GM19468 (cell line): ENCODE data around the gene UBE2Q1.

Experiments used
- ATAC-seq: cut with Tn5 transposase; IDR thresholded peaks from one replicate; pipeline ENCODE4 v1.9.1; 2021; ENCODE audit warnings: mild to moderate bottlenecking, moderate library complexity, moderate number of reproducible peaks; ENCODE audit not compliant: unreplicated experiment; ENCODE audit errors: extremely low read depth

The UBE2Q1 gene

DNA sequence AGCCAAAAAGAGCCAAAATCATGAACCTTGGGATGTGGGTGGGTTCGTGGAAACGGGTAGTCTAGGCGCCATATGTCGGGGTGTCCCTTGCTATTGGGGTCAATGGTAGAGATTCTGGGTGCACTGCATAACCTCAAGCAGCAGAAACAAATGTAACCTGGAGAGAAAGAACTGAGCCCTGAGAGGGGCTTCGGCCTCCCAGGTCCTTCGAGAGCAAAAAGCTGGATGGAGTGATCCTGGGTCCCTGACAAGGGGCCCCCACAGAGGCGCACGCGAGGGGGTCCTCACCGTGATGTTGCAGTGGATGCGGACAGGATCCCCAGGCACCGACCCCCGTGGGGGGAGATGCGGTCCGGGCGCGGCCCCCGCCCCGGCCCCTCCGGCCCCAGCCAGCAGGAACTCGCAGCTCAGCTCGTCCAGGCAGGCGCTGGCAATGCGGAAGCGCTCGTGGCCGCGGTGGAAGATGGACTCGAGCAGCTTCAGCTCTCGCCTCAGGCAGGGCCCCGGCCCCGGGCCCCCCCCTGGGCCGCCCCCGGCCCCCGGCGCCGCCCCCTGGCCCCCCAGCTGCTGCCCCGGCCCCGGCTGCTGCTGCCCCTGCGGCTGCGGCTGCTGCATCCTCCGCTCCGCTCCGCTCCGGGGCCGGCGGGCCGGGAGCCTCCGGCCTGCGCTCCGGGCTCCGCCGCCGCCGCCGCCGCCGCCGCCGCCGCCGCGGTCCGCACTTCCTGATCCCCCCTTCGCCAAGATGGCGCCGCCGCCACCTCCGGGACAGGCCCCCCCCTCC lies at the start of gene UBE2Q1:
UBE2Q1 (minus strand) TSS at position 724 of the 781 bp plus-strand sequence; CDS start at position 615, 109 bp downstream.
- no peak for ATAC-seq

- ATAC-seq = no peak
These were observed 49.3 kb upstream of the UBE2Q1 start, which contains the start of gene ADAR for GRCh38 chr1:154607609-154608396. TSS of gene ADAR (minus strand) at chr1:154608186. CDS start at chr1:154608006, 180 bp downstream.

GRCh38 chr1:154607106-154607608 lies 48.7 kb upstream of the UBE2Q1 start:
- ATAC-seq = no peak

- ATAC-seq = no peak
These were observed 47.1 kb upstream of the UBE2Q1 start for GRCh38 chr1:154605534-154605933.

DNA sequence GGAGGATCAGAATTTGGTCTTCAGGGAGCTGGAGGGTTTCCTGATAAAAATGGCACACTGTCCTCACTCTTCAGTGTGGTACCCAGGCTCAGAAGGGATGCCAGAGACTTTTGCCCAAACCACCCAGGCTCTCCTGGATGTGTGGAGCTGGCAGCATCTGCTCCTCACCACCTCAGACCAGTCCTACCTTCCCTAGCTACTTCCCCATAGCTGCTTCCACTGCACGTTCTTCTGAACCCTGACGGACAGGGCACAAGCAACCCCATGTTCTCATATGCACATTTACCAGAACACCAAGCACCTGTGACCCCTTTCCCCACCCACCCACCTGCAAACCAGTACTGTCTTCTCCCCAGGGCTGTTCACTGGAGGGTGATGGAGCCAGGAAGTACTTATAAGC lies 44.9 kb upstream of the UBE2Q1 start:
- no peak for ATAC-seq

DNA sequence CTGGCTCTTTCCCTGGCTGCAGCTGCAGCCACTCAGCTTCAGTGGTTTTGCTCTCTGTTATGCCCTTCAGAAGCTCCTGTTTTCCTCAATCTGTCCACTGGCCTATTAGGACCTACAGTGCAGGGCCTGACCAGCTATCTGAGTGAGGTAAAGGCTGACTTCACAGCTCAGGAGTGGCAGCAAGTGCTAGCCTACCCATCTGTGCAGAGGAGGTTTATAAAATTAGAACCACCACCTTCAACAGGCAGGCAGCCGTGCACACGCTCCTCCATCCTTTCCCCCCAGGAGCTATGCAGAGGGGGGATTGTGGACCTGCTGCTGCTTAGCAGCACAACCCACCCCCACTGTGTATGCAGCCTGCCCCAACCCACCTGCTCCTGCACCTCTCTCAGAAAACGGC lies 41.2 kb upstream of the UBE2Q1 start:
- no peak for ATAC-seq

DNA sequence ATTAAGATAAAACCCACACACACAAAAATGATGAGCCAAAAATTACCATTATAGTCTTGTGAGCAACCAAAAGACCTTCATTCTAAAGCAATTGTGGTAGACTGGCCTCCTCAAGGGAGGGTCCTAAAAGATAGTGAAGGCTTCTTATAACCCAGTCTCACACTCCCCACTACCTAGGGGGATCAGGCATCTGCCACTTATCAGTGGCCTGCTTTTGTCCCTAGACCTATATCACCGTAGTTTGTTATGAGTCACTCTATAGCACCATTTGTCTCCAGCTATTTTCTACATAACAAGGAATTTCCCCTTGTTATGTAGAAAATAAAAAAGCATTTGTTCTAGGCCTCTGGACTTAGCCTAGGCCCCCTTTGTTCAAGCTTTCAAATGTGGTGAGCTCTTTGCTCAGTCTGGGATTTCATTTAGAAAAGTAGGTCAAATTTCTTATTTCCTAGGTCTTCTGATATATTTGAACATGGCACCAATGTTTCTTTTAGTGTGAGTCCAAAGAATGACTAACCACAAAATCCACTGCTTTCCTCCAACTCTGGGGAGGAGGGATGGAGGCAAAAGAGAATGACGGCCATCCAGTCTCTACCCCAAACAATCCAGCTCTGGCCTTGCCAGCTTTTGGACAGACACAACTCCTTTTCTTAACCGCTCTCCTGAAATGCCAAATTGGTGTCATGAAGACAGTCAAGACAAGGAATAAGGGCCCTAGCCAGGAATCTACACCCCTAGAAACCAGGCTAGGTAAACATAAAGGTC lies 40.6 kb upstream of the UBE2Q1 start:
- ATAC-seq = no peak

GRCh38 chr1:154595621-154596020 lies 37.2 kb upstream of the UBE2Q1 start:
- no peak for ATAC-seq

DNA sequence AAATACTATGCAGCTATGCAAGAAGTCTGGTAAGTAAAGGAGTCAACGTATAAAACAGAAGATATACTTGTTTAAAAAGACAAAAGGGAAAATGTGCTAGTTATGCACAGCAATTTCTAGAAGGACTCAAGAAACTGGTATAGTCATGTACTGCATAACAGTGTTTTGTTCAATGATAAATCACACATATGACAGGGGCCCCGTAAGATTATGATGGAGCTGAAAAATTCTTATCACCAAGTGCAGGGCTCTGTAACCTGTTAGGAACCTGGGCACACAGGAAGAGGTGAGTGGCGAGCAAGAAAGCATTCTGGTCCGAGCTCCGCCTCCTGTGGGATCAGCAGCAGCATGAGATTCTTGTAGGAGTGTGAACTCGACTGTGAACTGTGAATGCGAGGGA lies 36.3 kb upstream of the UBE2Q1 start:
- ATAC-seq = no peak

DNA sequence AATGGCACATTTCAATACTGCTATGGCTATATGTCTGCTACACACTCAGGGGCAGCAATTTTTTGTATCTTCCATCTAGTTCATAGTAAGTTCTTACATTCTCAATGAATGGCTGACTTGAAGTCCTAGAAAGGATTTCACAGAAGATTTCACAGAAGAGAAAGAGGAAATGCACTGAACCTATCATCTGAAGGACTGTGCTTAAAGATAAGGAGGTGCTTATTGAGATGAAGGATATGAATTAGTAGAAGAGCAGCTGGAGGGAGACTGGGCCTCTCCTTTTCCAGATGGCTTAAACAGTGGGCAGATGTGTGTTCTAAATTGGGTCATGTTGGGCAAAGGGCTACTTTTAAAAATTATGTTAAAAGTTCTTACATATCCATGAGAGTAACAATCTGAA lies 34.9 kb upstream of the UBE2Q1 start:
- no peak for ATAC-seq

GRCh38 chr1:154591206-154591605 lies 32.7 kb upstream of the UBE2Q1 start:
- no peak for ATAC-seq

- no peak for ATAC-seq
These were observed 32.3 kb upstream of the UBE2Q1 start for GRCh38 chr1:154590756-154591155.

GRCh38 chr1:154589780-154590179 lies 31.3 kb upstream of the UBE2Q1 start:
- ATAC-seq = no peak

GRCh38 chr1:154586641-154587040 lies 28.2 kb upstream of the UBE2Q1 start:
- ATAC-seq = no peak

DNA sequence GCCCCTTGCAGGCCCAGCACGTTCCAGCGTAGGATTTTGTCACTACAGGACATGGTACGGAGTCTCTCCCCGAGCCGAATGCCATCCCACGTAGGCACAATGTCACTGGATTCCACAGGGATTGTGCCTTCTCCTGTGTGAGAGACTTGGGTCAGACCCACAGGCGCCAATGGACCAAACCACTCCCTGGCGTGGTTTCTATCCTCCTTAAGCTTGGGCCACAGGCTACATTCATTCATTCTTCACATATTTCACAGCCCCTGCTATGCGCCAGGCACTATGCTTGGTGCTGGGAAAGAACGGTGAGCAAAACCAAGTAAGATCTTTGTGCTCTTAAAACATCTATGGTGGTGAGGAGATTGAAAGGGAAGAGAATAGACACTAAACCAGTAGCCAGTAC lies 27.8 kb upstream of the UBE2Q1 start:
- no peak for ATAC-seq

DNA sequence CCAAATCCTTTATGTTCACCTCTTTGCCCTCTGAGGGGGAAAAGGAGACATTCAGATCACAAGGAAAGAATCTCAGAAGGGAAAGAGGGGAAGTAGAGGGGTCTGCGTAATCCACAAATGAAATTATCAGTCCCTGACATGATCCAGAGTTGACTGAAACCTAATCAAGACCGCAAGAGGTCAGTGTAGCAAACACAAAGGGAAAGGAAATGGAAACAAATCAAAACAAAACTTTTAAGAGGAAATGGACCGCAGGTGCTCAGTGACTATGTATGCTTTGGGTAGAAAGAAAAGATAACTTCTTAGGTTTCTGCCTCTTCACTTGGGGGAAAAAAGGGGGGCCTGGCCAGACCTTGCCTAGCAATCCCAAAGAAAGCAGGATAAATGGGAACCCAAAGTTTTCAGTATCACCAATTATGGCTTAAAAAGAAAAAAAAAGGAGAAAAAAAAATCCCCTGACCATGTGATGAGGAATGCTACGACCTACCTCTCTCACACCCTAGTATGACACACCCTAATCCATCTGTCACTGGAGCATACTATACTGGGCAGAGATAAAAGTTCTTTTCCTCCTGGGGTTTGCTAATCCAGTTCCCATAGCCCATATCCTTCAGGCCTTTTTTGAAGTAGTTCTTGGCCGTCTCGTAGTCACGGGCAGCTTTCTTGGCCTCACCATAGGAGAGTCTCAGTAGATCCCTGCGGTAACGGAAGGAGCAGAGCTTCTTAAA lies 26.0 kb upstream of the UBE2Q1 start:
- no peak for ATAC-seq

- ATAC-seq = no peak
These were observed 25.3 kb upstream of the UBE2Q1 start for GRCh38 chr1:154583773-154584172.

DNA sequence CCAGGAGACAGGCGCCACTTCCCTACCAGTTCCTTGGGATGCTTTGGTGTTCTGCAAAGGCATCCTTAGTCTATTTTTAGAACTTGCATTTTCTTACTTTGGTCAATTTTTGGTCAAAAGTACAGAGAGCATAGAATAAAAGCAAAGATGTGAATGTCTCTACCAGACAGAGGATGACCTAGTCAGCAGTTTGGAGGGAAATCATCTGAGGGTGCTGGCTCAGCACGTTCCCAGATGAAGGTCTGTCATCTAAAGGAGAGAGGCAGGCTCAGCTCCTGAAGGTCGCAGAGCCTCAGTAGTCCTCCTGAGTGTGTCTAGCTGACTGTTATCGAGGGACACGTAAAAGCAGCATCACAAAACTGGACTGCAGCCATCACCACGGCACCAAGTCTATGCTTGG lies 24.4 kb upstream of the UBE2Q1 start:
- no peak for ATAC-seq

DNA sequence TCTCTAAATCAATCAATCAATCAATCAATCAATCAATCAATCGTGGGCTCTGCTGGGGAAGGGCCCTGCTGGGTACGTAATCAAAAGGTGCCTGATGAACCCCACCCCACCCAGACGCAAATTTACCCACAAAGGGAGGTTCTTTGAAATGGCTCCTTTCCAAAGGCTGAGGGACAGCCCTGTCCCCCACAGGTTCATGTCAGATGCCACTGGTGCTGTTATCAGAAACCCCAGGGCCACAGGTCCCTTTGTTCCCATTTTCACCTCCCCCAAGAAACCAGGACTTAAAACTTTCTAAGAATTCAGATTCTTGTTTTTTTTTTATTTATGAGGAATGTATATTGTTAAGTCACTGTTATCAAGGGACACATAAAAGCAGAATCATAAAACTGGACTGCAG lies 23.3 kb upstream of the UBE2Q1 start:
- ATAC-seq = no peak

DNA sequence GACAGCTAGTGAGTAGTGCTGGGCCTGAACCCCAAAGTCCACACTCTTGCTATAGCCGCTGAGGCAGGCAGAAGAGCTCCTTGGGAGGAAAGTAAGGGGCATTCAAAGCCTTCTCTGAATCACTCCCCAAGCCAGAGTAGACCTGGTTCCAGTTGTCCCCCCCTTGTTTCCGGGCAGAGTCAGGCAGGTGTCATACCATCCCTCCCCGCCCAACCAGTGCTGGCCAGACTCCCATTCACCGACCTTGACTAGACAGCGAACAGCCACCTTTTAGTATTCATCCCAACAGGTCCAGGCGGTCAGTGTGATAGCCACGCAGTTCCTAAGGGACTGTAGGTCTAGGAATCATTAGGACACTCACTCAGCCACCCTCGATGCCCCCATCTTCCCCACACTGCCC lies 20.9 kb upstream of the UBE2Q1 start:
- no peak for ATAC-seq
